HG03571 (cell line): ENCODE results near the gene TCEA3.

Source experiments
- ATAC-seq: cut with Tn5 transposase; IDR thresholded peaks from one replicate; pipeline ENCODE4 v1.9.1; 2021; ENCODE audit not compliant: unreplicated experiment

The TCEA3 gene

GRCh38 chr1:23422241-23422877 lies 2.2 kb downstream of the TCEA3 start:
- ATAC-seq: no peak

- ATAC-seq: no peak
Observed at GRCh38 chr1:23421753-23422240, 2.8 kb downstream of the TCEA3 start.

- no peak for ATAC-seq
Observed at GRCh38 chr1:23421343-23421742, 3.2 kb downstream of the TCEA3 start.

GRCh38 chr1:23420778-23421177 lies 3.8 kb downstream of the TCEA3 start:
- no peak for ATAC-seq

GRCh38 chr1:23419180-23419579 lies 5.4 kb downstream of the TCEA3 start:
- ATAC-seq: no peak

GRCh38 chr1:23417570-23417969 lies 7.0 kb downstream of the TCEA3 start:
- no peak for ATAC-seq

GRCh38 chr1:23416964-23417363 lies 7.6 kb downstream of the TCEA3 start:
- ATAC-seq: no peak

GRCh38 chr1:23408797-23409290 lies 15.7 kb downstream of the TCEA3 start:
- no peak for ATAC-seq

GRCh38 chr1:23407016-23407630 lies 17.4 kb downstream of the TCEA3 start:
- no peak for ATAC-seq

- ATAC-seq: no peak
Observed at GRCh38 chr1:23405946-23406345, 18.6 kb downstream of the TCEA3 start.

GRCh38 chr1:23403735-23404486 lies 20.6 kb downstream of the TCEA3 start:
- no peak for ATAC-seq

- ATAC-seq: no peak
Observed at GRCh38 chr1:23403355-23403734, 21.2 kb downstream of the TCEA3 start.

- ATAC-seq: no peak
Observed at GRCh38 chr1:23403038-23403336, 21.6 kb downstream of the TCEA3 start.

GRCh38 chr1:23402286-23403037 lies 22.1 kb downstream of the TCEA3 start:
- no peak for ATAC-seq

GRCh38 chr1:23401313-23401712 lies 23.2 kb downstream of the TCEA3 start:
- ATAC-seq: no peak

- ATAC-seq: no peak
Observed at GRCh38 chr1:23400324-23401114, 24.0 kb downstream of the TCEA3 start.

- ATAC-seq: no peak
Observed at GRCh38 chr1:23399229-23399628, 25.3 kb downstream of the TCEA3 start.

- ATAC-seq: no peak
Observed at GRCh38 chr1:23397908-23398307, 26.6 kb downstream of the TCEA3 start.

GRCh38 chr1:23396380-23396779 lies 28.2 kb downstream of the TCEA3 start:
- no peak for ATAC-seq

GRCh38 chr1:23395849-23396248 lies 28.7 kb downstream of the TCEA3 start:
- no peak for ATAC-seq
